A673 (cell line): ENCODE data around the gene ADAMTSL3.

ENCODE experiments used
- CTCF ChIP-seq: fragments of 300-800, 200-600 bp; sonication (generic); conservative IDR thresholded peaks from 2 replicates; pipeline ENCODE4 v1.5.1; 2017; ENCODE audit warnings: low read depth, mild to moderate bottlenecking, antibody characterized with exemption, low read length, moderate library complexity, mixed read lengths
- EZH2 ChIP-seq: fragments of 200-600 bp; sonication (generic); IDR thresholded peaks from 2 replicates; pipeline ENCODE4 v1.6.1; 2017; ENCODE audit warnings: borderline replicate concordance, low read depth, mild to moderate bottlenecking, mixed read lengths, antibody characterized with exemption, low read length; ENCODE audit not compliant: poor library complexity, severe bottlenecking

DNA sequence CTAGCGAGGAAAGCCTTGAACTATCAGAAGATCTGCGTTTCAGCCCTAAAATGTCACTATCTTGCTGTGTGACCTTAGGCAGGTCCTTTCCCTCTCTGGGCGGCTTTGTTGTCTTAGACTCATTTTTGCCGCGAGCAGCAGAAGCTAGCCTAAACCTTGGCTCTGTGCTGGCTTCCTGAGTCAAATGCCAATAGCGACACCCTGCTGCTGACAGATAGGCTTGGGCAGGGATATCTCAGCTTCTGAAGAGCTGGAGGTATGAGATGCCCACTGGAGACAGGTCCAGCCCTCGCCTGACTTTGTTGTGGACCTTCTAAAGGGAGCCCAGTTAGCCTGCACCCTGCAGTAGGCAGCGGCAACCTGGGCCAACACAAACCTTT is 1.3 kb downstream of the ADAMTSL3 start:
- TF ChIP-seq CTCF (no peak), EZH2 (no peak)
